Activated CD8-positive, alpha-beta memory T cell treated with anti-CD3 and anti-CD28 coated beads, Interleukin-2, amount 10 ng/mL, durations not matched to agents 7 days and 5 days (primary cell): ENCODE measurements around the gene IFIH1. TPM values are rescaled to one million over a fixed set of nuclear protein-coding genes. Genes with fewer than 3 reads are reported as not detected.

ENCODE experiments used
- ATAC-seq: fragments of 150-1000 bp; cut with Tn5 transposase; one replicate; pipeline ENCODE4 v1.10.0; 2021; ENCODE audit warnings: moderate library complexity
- CTCF ChIA-PET: fragments of 350-600 bp; sonication (Branson Sonifier 250); formaldehyde crosslinking; loops from one replicate; lab custom pipeline; 2021; ENCODE audit warnings: antibody characterized with exemption; lab: Charles Lee
- DNase-seq: peaks from one replicate; pipeline ENCODE4 v3.0.0-alpha.2; 2020
- H3K27ac Mint-ChIP-seq: one replicate; pipeline ENCODE4 v1.8.0; 2021; ENCODE audit warnings: mild to moderate bottlenecking, mixed read lengths
- H3K27me3 Mint-ChIP-seq: one replicate; pipeline ENCODE4 v1.8.0; 2021; ENCODE audit warnings: mixed read lengths
- H3K36me3 Mint-ChIP-seq: one replicate; pipeline ENCODE4 v1.8.0; 2021; ENCODE audit warnings: mild to moderate bottlenecking, mixed read lengths
- H3K4me1 Mint-ChIP-seq: one replicate; pipeline ENCODE4 v1.8.0; 2021; ENCODE audit warnings: mixed read lengths
- H3K4me3 Mint-ChIP-seq: one replicate; pipeline ENCODE4 v1.8.0; 2021; ENCODE audit warnings: mild to moderate bottlenecking, moderate library complexity, mixed read lengths
- H3K9me3 Mint-ChIP-seq: one replicate; pipeline ENCODE4 v1.8.0; 2022; ENCODE audit warnings: low read depth, mixed read lengths
- total RNA-seq, 2 experiments: library from RNA; stranded (reverse); gene quantifications; one replicate each; pipeline ENCODE4 v1.2.3, GENCODE V29; 2021

Gene IFIH1
- total RNA-seq, 2 experiments from 2014 or later = 66.8 to 90.0 TPM

GRCh38 chr2:162301151-162301804 lies 17.2 kb downstream of the IFIH1 start:
- Mint-ChIP-seq H3K27me3 (no peaks in the 10 kb centered on the region), H3K9me3 (no peaks in the 10 kb centered on the region), H3K27ac (no peak overlapping the region), H3K4me1 (peaks cover 6% of the 10 kb centered on the region), H3K4me3 (no peak overlapping the region), H3K36me3 (peaks cover 21% of the 10 kb centered on the region)
- DNase-seq (peak; percentile 63), ATAC-seq (peak; percentile 81)
- CTCF ChIA-PET = interaction anchor here (0.6 to 7.3 kb wide), 13 partner anchors 8 to 273 kb away, joined by 3 to 125 read pairs (median 4); partner anchors contain the start of genes GCA and IFIH1

DNA sequence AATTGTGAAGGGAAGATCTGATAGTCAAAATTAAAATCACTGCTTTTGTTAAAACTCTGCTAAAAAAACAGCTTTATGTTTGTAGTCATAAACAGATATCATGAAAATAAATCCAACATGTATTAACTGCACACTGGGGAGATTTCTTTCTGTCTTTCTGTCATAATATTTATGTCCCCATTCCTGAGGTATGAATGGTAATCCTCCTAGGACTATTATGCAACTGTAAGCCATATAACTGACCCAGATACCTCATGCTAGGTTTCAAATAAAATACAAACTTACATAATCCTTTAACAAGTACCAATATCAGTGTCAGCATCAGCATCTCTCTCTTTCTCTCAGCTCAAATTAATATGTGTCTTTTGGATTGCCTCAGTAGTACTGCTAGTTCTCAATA lies 18.2 kb downstream of the IFIH1 start:
- Mint-ChIP-seq H3K4me3 (no peak overlapping the region), H3K27me3 (no peaks in the 10 kb centered on the region), H3K36me3 (peaks cover 19% of the 10 kb centered on the region), H3K27ac (no peak overlapping the region), H3K9me3 (no peaks in the 10 kb centered on the region), H3K4me1 (peaks cover 4% of the 10 kb centered on the region)
- CTCF ChIA-PET = interaction anchor here (1.2 to 7.3 kb wide), 7 partner anchors 11 to 146 kb away, joined by 3 to 125 read pairs (median 13); partner anchors contain the start of genes GCG and IFIH1
- ATAC-seq (no peak), DNase-seq (no peak)

GRCh38 chr2:162298669-162299335 lies 19.7 kb downstream of the IFIH1 start:
- peaks cover 17% of the 10 kb centered on the region for H3K36me3 Mint-ChIP-seq
- no peaks in the 10 kb centered on the region for H3K27me3 Mint-ChIP-seq
- peaks cover 6% of the 10 kb centered on the region for H3K4me1 Mint-ChIP-seq
- DNase-seq (no peak), ATAC-seq (no peak)
- no peak overlapping the region for H3K27ac Mint-ChIP-seq
- CTCF ChIA-PET = interaction anchor here (0.7 to 7.3 kb wide), 23 partner anchors 9 to 712 kb away, joined by 3 to 125 read pairs (median 6); partner anchors contain the start of gene GCG
- H3K4me3 Mint-ChIP-seq = no peak overlapping the region
- no peaks in the 10 kb centered on the region for H3K9me3 Mint-ChIP-seq

- no peak overlapping the region for H3K4me3 Mint-ChIP-seq
- no peaks in the 10 kb centered on the region for H3K27me3 Mint-ChIP-seq
- CTCF ChIA-PET = interaction anchor here (0.6 to 7.3 kb wide), 33 partner anchors 8 to 1114 kb away, joined by 3 to 125 read pairs (median 4); partner anchors contain the start of gene GCG
- H3K36me3 Mint-ChIP-seq = peaks cover 15% of the 10 kb centered on the region
- no peaks in the 10 kb centered on the region for H3K9me3 Mint-ChIP-seq
- H3K27ac Mint-ChIP-seq = no peak overlapping the region
- DNase-seq (peak; percentile 66), ATAC-seq (peak; percentile 57)
- peaks cover 4% of the 10 kb centered on the region for H3K4me1 Mint-ChIP-seq
Observed at GRCh38 chr2:162297925-162298552, 20.4 kb downstream of the IFIH1 start.

GRCh38 chr2:162295009-162295408 lies 23.5 kb downstream of the IFIH1 start:
- DNase-seq (no peak), ATAC-seq (no peak)
- H3K9me3 Mint-ChIP-seq = no peaks in the 10 kb centered on the region
- H3K36me3 Mint-ChIP-seq = peaks cover 19% of the 10 kb centered on the region
- no peak overlapping the region for H3K4me3 Mint-ChIP-seq
- no peak overlapping the region for H3K27ac Mint-ChIP-seq
- CTCF ChIA-PET = interaction anchor here (0.9 to 4.3 kb wide), 5 partner anchors 13 to 141 kb away, joined by 3 to 39 read pairs (median 6); no protein-coding TSS in a partner anchor
- no peaks in the 10 kb centered on the region for H3K27me3 Mint-ChIP-seq
- peaks cover 4% of the 10 kb centered on the region for H3K4me1 Mint-ChIP-seq

DNA sequence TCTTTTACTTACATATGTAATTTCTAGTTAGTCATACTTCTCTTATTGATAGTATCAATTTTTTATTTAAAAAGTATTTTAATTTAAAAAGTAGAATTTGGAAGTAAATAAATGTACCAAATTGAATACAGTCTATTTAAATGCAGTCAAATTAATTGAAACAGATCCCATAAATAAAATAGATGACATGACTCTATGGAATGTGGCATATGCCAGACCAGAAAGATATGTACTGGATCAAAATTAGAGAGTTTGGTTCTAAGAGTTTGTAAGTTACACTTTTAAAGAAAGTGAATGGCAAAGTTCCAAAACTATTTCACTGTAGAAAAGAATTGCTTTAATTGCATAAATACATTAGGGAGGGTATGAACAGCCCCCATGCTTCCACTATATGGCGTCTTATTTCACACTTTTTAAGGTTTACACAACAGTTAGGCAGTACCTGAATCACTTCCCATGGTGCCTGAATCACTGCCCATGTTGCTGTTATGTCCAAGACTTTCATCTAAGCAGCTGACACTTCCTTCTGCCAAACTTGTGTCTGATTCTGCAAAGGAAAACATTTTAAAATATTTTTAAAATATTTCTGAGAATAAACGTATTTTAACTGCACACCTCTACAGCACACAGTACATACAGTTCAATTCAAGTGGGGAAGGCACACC lies 25.2 kb downstream of the IFIH1 start:
- no peak overlapping the region for H3K4me3 Mint-ChIP-seq
- H3K9me3 Mint-ChIP-seq = no peaks in the 10 kb centered on the region
- no peak for DNase-seq
- H3K4me1 Mint-ChIP-seq = peaks cover 4% of the 10 kb centered on the region
- ATAC-seq = no peak
- peaks cover 25% of the 10 kb centered on the region for H3K36me3 Mint-ChIP-seq
- CTCF ChIA-PET = interaction anchor here (1.5 to 2.3 kb wide), 3 partner anchors 35 to 139 kb away, joined by 3 to 11 read pairs (median 6); no protein-coding TSS in a partner anchor
- no peaks in the 10 kb centered on the region for H3K27me3 Mint-ChIP-seq
- H3K27ac Mint-ChIP-seq = no peak overlapping the region

DNA sequence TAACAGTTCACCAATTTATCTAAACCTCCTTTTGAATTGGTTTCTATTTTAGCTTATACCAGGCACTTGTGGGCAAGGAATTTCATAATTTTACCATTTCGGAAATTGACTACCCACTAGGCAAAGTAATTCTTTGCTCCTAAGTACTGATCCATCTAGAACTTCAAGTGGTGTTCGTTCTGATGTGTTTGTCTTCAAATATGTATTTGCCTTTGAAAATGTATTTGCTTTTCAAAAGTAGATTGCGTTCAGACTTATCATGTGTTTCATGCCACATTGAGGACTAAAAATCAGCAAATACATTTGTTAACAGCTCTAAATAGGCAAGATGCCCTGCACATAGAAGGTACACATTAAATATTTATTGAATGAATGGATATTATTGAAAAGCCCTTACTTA lies 26.7 kb downstream of the IFIH1 start:
- Mint-ChIP-seq H3K4me1 (peaks cover 3% of the 10 kb centered on the region), H3K27ac (no peak overlapping the region), H3K36me3 (peaks cover 30% of the 10 kb centered on the region), H3K9me3 (no peaks in the 10 kb centered on the region), H3K4me3 (no peak overlapping the region), H3K27me3 (no peaks in the 10 kb centered on the region)
- no peak for DNase-seq
- ATAC-seq = no peak
- CTCF ChIA-PET = interaction anchor here (0.6 to 2.3 kb wide), 2 partner anchors 70 to 138 kb away, joined by 3 to 6 read pairs; no protein-coding TSS in a partner anchor

DNA sequence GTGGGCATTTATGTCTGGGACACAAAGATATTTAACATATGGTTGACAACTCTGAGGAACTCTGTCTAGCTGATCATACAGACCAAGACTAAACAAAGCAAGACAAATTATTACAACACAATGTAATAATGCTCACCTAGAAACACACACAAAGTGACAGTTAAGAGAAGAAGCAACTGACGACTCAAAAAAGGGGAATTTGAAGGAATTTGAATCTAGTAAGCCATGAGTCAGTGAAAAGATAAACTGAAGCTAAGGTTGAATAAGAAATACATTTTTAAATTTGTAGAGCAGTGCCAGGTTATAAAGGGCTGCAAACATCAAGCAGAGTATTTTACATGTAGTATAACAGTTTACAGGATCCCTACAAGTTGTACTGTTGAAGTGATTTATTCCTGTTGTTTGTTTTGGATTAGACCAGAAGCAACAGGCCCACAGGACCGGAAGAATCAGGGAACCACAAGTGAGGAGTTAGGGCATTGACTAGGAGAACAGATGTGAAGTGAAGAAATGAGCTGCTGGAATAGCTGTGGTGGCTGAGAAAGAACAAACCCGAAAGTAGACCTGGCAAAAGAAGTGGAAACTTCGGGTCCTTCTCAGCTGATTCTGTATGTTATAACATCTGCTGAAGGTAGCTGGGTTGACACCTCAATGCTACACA lies 35.6 kb downstream of the IFIH1 start:
- Mint-ChIP-seq H3K4me1 (peaks cover under 1% of the 10 kb centered on the region), H3K27ac (no peak overlapping the region), H3K27me3 (no peaks in the 10 kb centered on the region), H3K9me3 (no peaks in the 10 kb centered on the region), H3K4me3 (no peak overlapping the region), H3K36me3 (peaks cover 62% of the 10 kb centered on the region)
- CTCF ChIA-PET = interaction anchor here (5.3 kb wide), 1 partner anchor 17 kb away, joined by 36 read pairs; no protein-coding TSS in a partner anchor
- DNase-seq (no peak), ATAC-seq (no peak)

DNA sequence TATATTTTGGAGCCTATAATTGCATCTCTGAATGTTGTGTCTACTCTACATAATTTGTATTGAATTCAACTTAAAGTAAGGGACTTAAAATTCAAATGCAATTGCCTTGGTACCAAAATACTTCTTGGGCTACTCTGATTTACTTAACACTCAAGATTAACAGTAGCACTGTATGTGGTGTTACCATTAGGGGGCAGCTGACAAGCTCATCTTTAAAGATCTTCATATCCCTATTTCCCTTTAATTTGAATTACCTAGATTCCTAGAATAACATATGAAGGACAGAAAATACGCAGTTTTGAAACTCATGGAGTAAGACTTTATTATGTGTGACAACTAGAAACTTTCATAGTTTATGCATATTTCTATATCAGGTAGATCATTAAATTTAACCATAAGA lies 37.8 kb downstream of the IFIH1 start:
- H3K4me1 Mint-ChIP-seq = peaks cover 9% of the 10 kb centered on the region
- H3K4me3 Mint-ChIP-seq = no peak overlapping the region
- H3K27ac Mint-ChIP-seq = no peak overlapping the region
- no peaks in the 10 kb centered on the region for H3K27me3 Mint-ChIP-seq
- peaks cover 67% of the 10 kb centered on the region for H3K36me3 Mint-ChIP-seq
- CTCF ChIA-PET = interaction anchor here (1.4 to 5.3 kb wide), 2 partner anchors 15 to 19 kb away, joined by 5 to 36 read pairs; no protein-coding TSS in a partner anchor
- H3K9me3 Mint-ChIP-seq = no peaks in the 10 kb centered on the region
- no peak for DNase-seq
- ATAC-seq = no peak

DNA sequence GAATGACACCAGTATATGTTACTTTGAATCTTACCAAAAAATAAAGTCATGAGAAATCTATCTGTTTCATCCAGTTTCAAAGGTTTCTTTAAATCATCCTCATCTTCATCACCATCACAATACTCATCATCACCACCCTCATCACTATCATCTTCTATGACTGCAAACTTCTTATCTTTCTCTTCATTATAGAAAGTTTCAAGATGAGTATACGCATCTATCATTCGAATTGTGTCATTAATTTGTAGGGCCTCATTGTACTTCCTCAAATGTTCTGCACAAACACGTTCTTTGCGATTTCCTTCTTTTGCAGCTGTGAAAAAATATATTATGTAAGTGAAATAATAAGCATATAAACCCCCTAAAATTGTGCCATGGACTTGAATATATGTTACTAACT lies 41.1 kb downstream of the IFIH1 start:
- DNase-seq = no peak
- peaks cover 9% of the 10 kb centered on the region for H3K4me1 Mint-ChIP-seq
- no peaks in the 10 kb centered on the region for H3K27me3 Mint-ChIP-seq
- H3K9me3 Mint-ChIP-seq = no peaks in the 10 kb centered on the region
- ATAC-seq = no peak
- H3K27ac Mint-ChIP-seq = no peak overlapping the region
- CTCF ChIA-PET = interaction anchor here (0.9 to 2.0 kb wide), 4 partner anchors 13 to 124 kb away, joined by 3 to 6 read pairs (median 4); no protein-coding TSS in a partner anchor
- H3K4me3 Mint-ChIP-seq = no peak overlapping the region
- H3K36me3 Mint-ChIP-seq = peaks cover 64% of the 10 kb centered on the region

DNA sequence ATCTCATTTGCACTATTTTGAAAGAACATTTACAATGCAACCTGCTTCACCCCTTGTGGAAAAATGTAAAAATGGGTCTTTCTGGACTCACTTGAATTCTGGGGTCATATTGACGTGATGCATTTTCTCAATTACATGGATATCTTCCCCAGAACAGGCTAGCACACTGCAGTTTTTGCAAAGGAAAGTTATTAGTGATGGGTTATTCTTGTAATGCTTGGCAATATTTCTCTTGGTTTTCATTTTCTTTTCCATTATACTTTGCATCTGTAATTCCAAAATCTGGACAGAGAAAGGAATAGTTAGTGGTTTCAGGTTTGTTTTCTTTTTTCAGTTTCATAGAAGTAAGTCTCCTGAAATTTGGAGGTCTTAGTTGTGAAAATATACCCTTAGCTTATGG lies 50.5 kb downstream of the IFIH1 start:
- Mint-ChIP-seq H3K4me1 (peaks cover 2% of the 10 kb centered on the region), H3K27me3 (no peaks in the 10 kb centered on the region), H3K27ac (no peak overlapping the region), H3K36me3 (peaks cover 74% of the 10 kb centered on the region), H3K4me3 (no peak overlapping the region), H3K9me3 (no peaks in the 10 kb centered on the region)
- DNase-seq (no peak), ATAC-seq (no peak)
- CTCF ChIA-PET = no interaction called here

DNA sequence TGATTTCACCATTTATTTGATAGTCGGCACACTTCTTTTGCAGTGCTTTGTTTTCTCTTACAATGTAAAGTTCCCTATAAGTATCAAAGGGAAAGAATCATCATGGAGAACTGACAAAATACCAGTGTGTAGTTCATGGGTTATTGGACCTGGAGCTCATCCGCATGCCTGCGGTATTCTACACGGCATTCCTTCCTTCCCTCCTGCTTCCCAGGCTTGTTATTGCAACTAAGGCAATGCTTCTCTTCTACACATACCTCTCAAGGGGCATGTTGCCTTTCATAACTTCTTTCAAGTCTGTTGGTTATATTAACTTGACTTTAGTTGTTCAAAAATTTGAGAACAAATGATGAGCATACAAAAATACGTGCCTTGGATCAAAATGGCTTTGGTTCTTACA lies 51.0 kb downstream of the IFIH1 start:
- peaks cover 72% of the 10 kb centered on the region for H3K36me3 Mint-ChIP-seq
- ATAC-seq (no peak), DNase-seq (no peak)

More for the DNA sequence above, 51.0 kb downstream of the IFIH1 start:
- no peaks in the 10 kb centered on the region for H3K9me3 Mint-ChIP-seq
- H3K4me1 Mint-ChIP-seq = peaks cover 4% of the 10 kb centered on the region
- H3K27ac Mint-ChIP-seq = no peak overlapping the region
- CTCF ChIA-PET = no interaction called here
- H3K27me3 Mint-ChIP-seq = no peaks in the 10 kb centered on the region
- H3K4me3 Mint-ChIP-seq = no peak overlapping the region
